M059J (cell line): ENCODE data around the gene SSTR1. TPM values are rescaled to one million over a fixed set of nuclear protein-coding genes. Genes with fewer than 3 reads are reported as not detected.
"Not testable (repeated sequence)": the region's sequence is repeated elsewhere in the genome, so short reads cannot be mapped to it uniquely, and the experiment has no call there.

ENCODE experiments used
- DNase-seq: peaks from one replicate; pipeline ENCODE4 v3.0.0-alpha.2; 2012; ENCODE audit warnings: low read depth
- total RNA-seq: library from RNA; depleted of rRNA; stranded (reverse); fragments of >200 nt; shearing (Covaris generic); gene quantifications from 2 replicates; pipeline ENCODE4 v1.2.3, GENCODE V29; 2014; rRNA removed

SSTR1 gene
- 0.12 and 0.64 TPM in 2 replicates for total RNA-seq

- no peak for DNase-seq
Measured at GRCh38 chr14:38207736-38208617, at the start of gene SSTR1. SSTR1 (plus strand) TSS chr14:38207904; CDS start chr14:38209390, 1,486 bp downstream.

GRCh38 chr14:38158468-38158867 is 49.2 kb upstream of the SSTR1 start:
- no peak for DNase-seq

- no peak for DNase-seq
Measured at GRCh38 chr14:38168416-38168815, 39.3 kb upstream of the SSTR1 start.

- DNase-seq, result peak; percentile 55
Measured at GRCh38 chr14:38171197-38171596, 36.5 kb upstream of the SSTR1 start.

- no peak for DNase-seq
Measured at GRCh38 chr14:38174711-38175110, 33.0 kb upstream of the SSTR1 start.

- DNase-seq, result no peak
Measured at GRCh38 chr14:38175658-38176057, 32.0 kb upstream of the SSTR1 start.

- no peak for DNase-seq
Measured at GRCh38 chr14:38176379-38176778, 31.3 kb upstream of the SSTR1 start.

GRCh38 chr14:38184132-38184531 is 23.6 kb upstream of the SSTR1 start:
- no peak for DNase-seq

- DNase-seq, result no peak
Measured at GRCh38 chr14:38185671-38186070, 22.0 kb upstream of the SSTR1 start.

GRCh38 chr14:38186216-38186615 is 21.5 kb upstream of the SSTR1 start:
- no peak for DNase-seq

GRCh38 chr14:38187528-38187927 is 20.2 kb upstream of the SSTR1 start:
- DNase-seq, result no peak

GRCh38 chr14:38189930-38190726 is 17.6 kb upstream of the SSTR1 start:
- DNase-seq, result no peak

GRCh38 chr14:38190846-38191245 is 16.9 kb upstream of the SSTR1 start:
- DNase-seq, result not testable (repeated sequence)

GRCh38 chr14:38191491-38191890 is 16.2 kb upstream of the SSTR1 start:
- DNase-seq, result not testable (repeated sequence)

GRCh38 chr14:38197001-38197783 is 10.5 kb upstream of the SSTR1 start:
- DNase-seq, result no peak

- peak; percentile 33 for DNase-seq
Measured at GRCh38 chr14:38197784-38198335, 9.8 kb upstream of the SSTR1 start.

- DNase-seq, result no peak
Measured at GRCh38 chr14:38198425-38198824, 9.3 kb upstream of the SSTR1 start.

GRCh38 chr14:38199076-38199475 is 8.6 kb upstream of the SSTR1 start:
- DNase-seq, result no peak

- DNase-seq, result no peak
Measured at GRCh38 chr14:38199739-38200138, 8.0 kb upstream of the SSTR1 start.

GRCh38 chr14:38201137-38201828 is 6.4 kb upstream of the SSTR1 start:
- DNase-seq, result peak; percentile 48
